Measurements from ENCODE around the gene IFNA5.

Gene IFNA5

DNA sequence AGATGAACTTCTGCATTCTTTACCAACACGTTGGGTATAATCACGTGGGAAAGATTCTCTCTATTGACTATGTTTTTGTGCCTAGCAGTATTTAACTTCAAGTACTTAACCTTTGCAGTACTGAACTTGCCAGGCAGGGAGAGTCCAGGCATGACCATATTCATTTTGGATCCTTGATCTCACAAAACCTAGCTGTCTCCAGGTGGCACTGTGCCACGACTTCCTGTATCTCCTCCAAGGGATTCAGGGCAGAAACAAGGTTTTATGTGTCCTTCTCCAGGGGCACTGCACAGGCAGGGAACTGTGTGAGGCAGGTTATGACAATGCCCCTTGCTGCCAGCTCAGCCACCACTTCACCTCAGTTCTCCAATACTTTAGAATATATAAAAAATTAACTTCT, 11.7 kb upstream of the IFNA5 start:
- Mint-ChIP-seq H3K9me3 (no peaks in the 10 kb centered on the region), H3K27ac (no peak overlapping the region), H3K36me3 (ENCODE audit: low read depth) (peaks cover 13% of the 10 kb centered on the region), H3K27me3 (no peaks in the 10 kb centered on the region), H3K4me1 (ENCODE audit: low read depth) (peaks cover 7% of the 10 kb centered on the region), H3K4me3 (no peak overlapping the region)
- no peak for DNase-seq

DNA sequence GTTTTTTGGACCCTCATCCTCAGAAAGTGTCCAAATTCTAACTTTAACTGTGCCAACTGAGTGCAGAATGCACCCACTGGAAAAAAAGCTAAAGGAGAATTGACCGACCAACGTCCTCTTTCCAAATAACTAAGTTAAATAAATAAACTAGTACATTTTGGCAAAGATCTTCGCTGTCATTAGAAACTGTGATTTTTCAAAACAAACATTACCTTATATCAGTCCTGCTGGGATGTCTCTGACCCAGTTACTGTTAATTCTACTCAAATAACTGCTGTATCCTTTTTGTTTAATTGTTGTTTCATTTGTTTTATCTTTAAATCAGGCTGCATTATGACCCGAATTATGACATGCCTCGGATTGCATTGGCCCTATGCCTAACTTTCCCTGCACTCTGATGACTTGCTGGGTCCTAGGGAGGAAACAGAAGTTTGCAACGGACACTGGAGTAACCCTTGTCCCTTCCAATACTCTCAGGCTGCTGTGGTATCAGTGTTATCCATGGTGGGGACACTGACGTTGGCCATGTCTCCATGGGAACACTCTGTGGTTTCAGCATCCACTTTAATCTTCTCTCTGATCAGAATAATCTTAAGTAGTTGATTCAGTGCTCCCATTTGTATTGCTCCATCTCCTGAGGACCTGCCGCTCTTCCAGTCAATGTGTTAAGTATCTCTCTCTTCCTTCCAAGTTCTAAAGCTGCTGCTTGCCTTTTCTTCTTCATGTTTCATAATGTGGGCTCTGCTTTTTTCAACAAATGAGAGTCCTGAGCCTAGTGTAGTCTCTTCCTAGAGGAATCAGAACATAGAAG, 11.1 kb upstream of the IFNA5 start:
- Mint-ChIP-seq H3K36me3 (ENCODE audit: low read depth) (peaks cover 7% of the 10 kb centered on the region), H3K27ac (no peak overlapping the region), H3K4me3 (no peak overlapping the region), H3K9me3 (no peaks in the 10 kb centered on the region), H3K27me3 (no peaks in the 10 kb centered on the region), H3K4me1 (ENCODE audit: low read depth) (peaks cover 7% of the 10 kb centered on the region)
- no peak for DNase-seq

DNA sequence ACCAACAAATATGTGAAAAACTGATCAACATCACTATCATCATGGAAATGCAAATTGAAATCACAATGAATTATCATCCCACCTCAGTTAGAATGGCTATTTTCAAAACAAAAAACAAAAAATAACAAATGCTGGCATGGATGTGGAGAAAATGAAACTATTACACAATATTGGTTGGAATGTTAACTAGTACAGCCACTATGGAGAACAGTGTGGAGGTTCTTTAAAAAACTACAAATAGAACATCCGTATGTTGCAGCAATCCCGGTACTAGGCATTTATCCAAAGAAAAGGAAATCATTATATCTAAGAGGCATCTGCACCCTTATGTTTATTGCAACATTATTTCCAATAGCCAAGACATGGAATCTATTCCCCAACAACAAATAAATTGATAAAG, 9.0 kb upstream of the IFNA5 start:
- H3K27ac Mint-ChIP-seq = no peak overlapping the region
- peaks cover 4% of the 10 kb centered on the region for H3K27me3 Mint-ChIP-seq
- peaks cover 3% of the 10 kb centered on the region for H3K4me1 Mint-ChIP-seq (ENCODE audit: low read depth)
- no peaks in the 10 kb centered on the region for H3K36me3 Mint-ChIP-seq (ENCODE audit: low read depth)
- no peak for DNase-seq
- no peaks in the 10 kb centered on the region for H3K9me3 Mint-ChIP-seq
- no peak overlapping the region for H3K4me3 Mint-ChIP-seq

DNA sequence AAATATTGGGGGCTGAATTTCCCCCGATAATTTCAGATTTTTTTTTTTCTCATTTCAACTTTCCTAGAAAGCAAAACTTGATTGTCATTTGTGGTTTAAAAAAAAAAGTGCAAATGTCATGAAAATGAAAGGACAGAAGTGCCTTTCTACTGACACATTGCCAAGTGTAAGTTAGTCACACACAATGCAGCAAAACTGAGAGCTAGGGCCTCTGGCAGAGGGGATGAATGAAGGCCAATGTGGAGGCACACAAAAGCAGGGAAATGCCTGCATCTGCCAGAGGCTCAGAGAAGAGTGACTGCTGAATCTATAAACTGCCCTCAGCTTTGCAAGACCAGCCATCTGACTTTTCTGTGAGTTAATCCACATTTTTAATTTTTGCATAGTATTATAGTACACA, 6.8 kb upstream of the IFNA5 start:
- Mint-ChIP-seq H3K4me1 (ENCODE audit: low read depth) (no peaks in the 10 kb centered on the region), H3K4me3 (no peak overlapping the region), H3K36me3 (ENCODE audit: low read depth) (no peaks in the 10 kb centered on the region), H3K27ac (no peak overlapping the region), H3K9me3 (no peaks in the 10 kb centered on the region), H3K27me3 (peaks cover 11% of the 10 kb centered on the region)
- DNase-seq = no peak

DNA sequence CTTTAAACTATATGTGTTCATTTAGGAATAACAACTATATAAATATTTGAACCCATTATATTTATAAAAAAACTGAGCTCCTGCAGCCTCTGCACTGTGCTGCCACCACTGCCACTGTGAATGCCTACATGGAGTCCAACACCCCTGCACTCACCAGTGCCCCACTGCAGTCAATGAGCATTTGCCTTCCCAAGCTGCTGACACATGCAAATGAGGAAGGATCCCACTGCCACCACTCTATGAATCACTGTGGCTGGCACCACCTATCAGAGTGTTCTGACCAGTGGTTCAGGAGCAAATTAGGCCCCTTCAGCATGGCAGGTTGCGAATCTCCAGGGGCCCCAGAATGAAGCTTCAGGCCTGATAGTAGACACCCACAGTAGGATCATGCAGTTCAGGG, 9.1 kb downstream of the IFNA5 start:
- no peak for DNase-seq
- Mint-ChIP-seq H3K9me3 (no peaks in the 10 kb centered on the region), H3K4me3 (no peak overlapping the region), H3K27me3 (peaks cover 42% of the 10 kb centered on the region), H3K36me3 (ENCODE audit: low read depth) (no peaks in the 10 kb centered on the region), H3K4me1 (ENCODE audit: low read depth) (peaks cover 11% of the 10 kb centered on the region), H3K27ac (no peak overlapping the region)

DNA sequence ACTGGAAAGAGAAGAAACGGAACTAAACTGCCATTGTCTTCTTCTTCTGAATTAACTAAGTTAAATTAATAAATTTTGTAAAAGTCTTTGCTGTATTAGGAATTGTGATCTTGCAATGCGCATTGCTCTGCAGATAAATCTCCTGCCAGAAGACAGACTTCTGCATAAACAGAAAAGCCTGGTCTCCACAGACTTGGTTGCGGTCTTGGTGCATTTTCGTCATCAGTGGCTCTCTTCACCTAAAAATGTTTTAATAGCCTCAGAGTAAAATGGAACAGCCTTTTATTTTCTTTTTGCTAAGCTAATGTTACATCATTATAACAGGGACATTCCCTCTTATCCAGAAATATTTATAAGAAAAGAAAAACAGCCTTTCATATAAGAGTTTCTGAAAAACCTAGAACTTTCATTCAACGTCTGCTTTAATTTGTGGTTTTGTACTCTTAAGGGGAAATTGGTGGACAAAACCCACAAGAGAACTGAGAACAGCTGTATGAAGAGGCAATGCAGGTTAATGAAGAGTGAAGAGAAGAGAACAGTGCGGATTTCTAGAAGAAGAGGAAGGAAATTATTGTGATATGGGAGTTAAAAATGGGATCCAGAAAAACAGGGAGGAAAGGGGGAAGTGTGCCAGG, 10.1 kb downstream of the IFNA5 start:
- Mint-ChIP-seq H3K4me3 (no peak overlapping the region), H3K27ac (no peak overlapping the region), H3K9me3 (no peaks in the 10 kb centered on the region), H3K27me3 (peaks cover 35% of the 10 kb centered on the region), H3K4me1 (ENCODE audit: low read depth) (peaks cover 11% of the 10 kb centered on the region), H3K36me3 (ENCODE audit: low read depth) (no peaks in the 10 kb centered on the region)
- DNase-seq = no peak

DNA sequence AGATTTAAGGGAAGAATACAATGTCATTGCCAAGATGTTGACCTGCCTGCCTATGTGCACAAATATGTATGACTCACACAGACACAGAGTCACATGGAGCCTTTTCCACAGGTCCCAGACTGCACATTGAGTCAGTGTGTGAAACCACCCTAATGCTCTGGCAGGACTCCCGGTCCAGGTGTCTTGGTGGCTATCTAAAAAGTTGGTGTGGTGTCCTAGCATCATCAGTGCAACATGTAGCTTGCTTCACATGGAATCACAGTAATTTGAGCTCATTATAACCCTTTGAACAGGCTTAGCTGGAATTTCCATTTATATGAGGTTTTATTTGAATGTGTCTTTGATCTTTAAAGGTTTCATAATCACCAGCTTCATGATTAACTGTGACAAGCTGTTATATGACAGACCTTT, 10.7 kb downstream of the IFNA5 start:
- Mint-ChIP-seq H3K27ac (no peak overlapping the region), H3K4me1 (ENCODE audit: low read depth) (peaks cover 11% of the 10 kb centered on the region), H3K9me3 (no peaks in the 10 kb centered on the region), H3K36me3 (ENCODE audit: low read depth) (no peaks in the 10 kb centered on the region), H3K27me3 (peaks cover 34% of the 10 kb centered on the region), H3K4me3 (no peak overlapping the region)
- no peak for DNase-seq

DNA sequence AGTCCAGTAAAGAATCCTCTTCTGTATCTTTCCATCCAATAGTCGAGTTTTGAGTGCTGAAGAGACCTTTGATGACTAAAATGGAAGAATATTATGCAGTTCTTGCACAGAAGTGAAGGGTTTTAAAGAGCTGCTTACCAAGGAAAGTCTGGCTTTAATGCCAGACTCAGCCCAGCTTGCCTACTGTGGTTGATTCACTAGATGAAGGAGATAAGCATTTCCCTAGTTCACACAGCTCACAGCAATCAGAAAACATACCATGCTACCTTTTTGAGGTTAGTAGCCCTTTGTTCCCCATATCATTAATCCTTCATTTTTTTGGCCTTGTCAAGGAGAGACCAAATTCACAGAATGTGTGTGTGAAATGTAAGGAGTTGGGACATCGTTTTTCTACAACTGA, 15.3 kb downstream of the IFNA5 start:
- no peak for DNase-seq
- Mint-ChIP-seq H3K27ac (no peak overlapping the region), H3K36me3 (ENCODE audit: low read depth) (no peaks in the 10 kb centered on the region), H3K9me3 (no peaks in the 10 kb centered on the region), H3K4me3 (no peak overlapping the region), H3K27me3 (peaks cover 47% of the 10 kb centered on the region), H3K4me1 (ENCODE audit: low read depth) (peaks cover 7% of the 10 kb centered on the region)

DNA sequence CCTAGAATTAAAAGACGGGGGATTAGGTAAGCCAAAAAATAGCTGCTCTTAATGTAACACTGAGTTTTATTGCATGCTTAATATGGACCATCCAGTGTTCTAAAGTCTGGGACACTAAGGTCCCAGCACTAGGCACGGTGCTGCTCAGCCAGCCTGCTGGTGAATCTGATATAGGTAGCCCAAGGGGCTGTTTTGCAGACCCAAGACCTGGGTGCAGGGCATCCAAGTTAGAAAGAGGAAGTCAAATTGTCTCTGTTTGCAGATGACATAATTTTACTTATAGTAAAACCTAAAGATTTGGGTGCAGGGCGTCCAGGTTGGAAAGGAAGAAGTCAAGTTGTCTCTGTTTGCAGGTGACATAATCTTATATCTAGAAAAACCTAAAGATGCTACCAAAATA, 17.8 kb downstream of the IFNA5 start:
- Mint-ChIP-seq H3K9me3 (no peaks in the 10 kb centered on the region), H3K4me3 (no peak overlapping the region), H3K27me3 (peaks cover 39% of the 10 kb centered on the region), H3K36me3 (ENCODE audit: low read depth) (no peaks in the 10 kb centered on the region), H3K4me1 (ENCODE audit: low read depth) (no peaks in the 10 kb centered on the region), H3K27ac (no peak overlapping the region)
- no peak for DNase-seq

DNA sequence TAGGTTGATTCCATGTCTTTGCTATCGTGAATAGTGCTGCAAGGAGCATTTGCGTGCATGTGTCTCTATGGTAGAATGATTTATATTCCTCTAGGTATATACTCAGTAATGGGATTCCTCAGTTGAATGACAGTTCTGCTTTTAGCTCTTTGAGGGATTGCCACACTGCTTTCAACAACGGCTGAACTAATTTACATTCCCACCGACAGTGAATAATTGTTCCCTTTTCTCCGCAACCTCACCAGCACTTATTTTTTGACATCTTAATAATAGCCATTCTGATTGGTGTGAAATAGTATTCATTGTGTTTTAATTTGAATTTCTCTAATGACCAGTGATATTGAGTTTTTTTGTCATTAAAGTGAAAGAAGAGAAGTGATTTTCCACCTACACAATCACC, 18.5 kb downstream of the IFNA5 start:
- Mint-ChIP-seq H3K27ac (no peak overlapping the region), H3K9me3 (no peaks in the 10 kb centered on the region), H3K36me3 (ENCODE audit: low read depth) (no peaks in the 10 kb centered on the region), H3K4me3 (no peak overlapping the region), H3K27me3 (peaks cover 39% of the 10 kb centered on the region), H3K4me1 (ENCODE audit: low read depth) (no peaks in the 10 kb centered on the region)
- DNase-seq = no peak

DNA sequence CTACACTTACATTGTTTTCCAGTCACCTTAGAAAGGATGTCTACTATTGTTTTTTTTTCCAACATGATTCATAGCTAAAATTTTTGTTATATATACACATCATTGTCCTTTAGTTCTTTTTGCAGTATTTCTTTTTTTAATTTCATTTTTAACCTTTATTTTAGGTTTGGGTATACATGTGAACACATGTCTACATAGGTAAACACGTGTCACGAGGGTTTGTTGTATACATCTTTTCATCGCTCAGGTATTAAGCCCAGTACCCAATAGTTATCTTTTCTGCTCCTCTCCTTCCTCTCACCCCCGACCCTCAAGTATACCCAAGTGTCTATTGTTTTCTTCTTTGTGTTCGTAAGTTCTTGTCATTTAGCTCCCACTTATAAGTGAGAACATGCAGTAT, 19.0 kb downstream of the IFNA5 start:
- Mint-ChIP-seq H3K4me3 (no peak overlapping the region), H3K36me3 (ENCODE audit: low read depth) (no peaks in the 10 kb centered on the region), H3K27me3 (peaks cover 41% of the 10 kb centered on the region), H3K27ac (no peak overlapping the region), H3K4me1 (ENCODE audit: low read depth) (no peaks in the 10 kb centered on the region), H3K9me3 (no peaks in the 10 kb centered on the region)
- no peak for DNase-seq

DNA sequence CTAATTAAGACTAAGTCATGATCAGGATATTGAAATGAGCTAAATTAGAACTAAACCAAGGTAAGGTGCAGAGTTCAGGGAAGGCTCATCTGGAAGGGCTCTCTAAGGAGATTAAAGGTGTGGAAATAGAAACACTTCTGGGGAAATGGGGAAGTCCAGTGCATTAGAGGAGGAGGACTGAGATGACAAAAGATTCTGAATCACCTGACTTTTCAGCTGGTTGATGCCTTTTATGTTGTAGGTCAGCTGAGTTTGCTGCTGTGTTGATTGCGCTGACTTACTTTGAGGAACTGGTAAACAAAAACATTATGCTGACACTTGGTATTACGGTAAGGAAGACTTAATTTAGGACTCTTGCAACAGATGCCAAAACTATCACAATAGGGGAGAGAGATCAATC, 23.8 kb downstream of the IFNA5 start:
- no peak for DNase-seq
- Mint-ChIP-seq H3K27me3 (peaks cover 29% of the 10 kb centered on the region), H3K4me3 (no peak overlapping the region), H3K36me3 (ENCODE audit: low read depth) (no peaks in the 10 kb centered on the region), H3K27ac (no peak overlapping the region), H3K4me1 (ENCODE audit: low read depth) (no peaks in the 10 kb centered on the region), H3K9me3 (no peaks in the 10 kb centered on the region)

DNA sequence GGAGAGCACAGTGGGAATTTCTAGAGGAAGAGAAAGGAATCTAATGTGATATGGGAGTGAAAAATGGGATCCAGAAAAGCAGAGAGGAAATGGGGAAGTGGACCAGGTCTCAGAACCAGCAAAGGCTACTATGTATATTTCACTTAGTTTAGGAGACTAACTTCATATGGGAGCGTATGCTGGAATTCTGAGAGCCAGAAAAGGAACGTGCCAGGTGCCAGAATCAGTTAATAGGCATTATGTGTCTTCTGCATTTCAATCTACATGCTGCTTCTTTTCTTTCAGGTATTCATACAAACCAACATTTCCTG, 36.8 kb downstream of the IFNA5 start:
- Mint-ChIP-seq H3K27me3 (peaks cover 28% of the 10 kb centered on the region), H3K4me1 (ENCODE audit: low read depth) (peaks cover 2% of the 10 kb centered on the region), H3K36me3 (ENCODE audit: low read depth) (no peaks in the 10 kb centered on the region), H3K4me3 (no peak overlapping the region), H3K27ac (no peak overlapping the region), H3K9me3 (peaks cover 4% of the 10 kb centered on the region)
- no peak for DNase-seq

DNA sequence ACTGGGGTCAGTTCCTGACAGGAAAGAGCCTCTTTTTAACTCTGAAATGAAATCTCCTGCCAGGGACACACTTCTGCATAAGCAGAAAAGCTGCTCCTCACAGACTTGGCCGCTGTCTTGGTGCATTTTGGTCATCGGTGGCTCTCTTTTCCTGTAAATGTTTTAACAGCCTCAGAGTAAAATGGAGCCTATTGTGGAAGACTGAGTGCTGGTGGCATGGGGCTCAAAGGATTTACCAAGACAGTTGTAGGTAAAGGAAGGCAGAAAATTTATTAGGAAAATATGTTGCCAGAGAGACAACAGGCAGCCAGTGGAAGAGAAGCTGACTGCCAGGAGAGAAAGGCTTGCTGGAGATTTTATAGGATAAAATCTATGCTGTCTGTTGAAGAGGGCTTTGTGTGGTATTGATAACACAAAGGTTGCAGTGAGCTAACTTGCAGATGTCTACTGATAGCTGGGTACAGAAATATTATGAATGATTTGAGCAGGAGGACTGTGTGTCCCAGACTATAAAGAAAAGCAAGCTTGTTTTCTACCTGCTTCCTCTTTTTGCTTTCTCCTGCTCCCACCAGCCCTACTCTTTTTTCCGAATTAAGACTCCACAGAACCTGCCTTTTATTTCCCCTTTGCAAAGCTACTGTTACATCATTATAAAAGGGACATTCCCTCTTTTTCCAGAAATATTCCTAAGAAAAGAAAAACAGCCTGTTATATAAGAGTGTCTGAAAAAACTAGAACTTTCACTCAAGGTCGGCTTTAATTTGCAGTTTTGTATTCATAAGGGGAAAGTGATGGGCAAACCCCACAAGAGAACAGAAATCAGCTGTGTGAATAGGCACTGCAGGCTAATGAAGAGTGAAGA, 37.4 kb downstream of the IFNA5 start:
- Mint-ChIP-seq H3K4me3 (no peak overlapping the region), H3K36me3 (ENCODE audit: low read depth) (no peaks in the 10 kb centered on the region), H3K4me1 (ENCODE audit: low read depth) (peaks cover 2% of the 10 kb centered on the region), H3K27me3 (peaks cover 26% of the 10 kb centered on the region), H3K27ac (no peak overlapping the region), H3K9me3 (peaks cover 4% of the 10 kb centered on the region)
- no peak for DNase-seq

Data from activated T-cell treated with anti-CD3 and anti-CD28 coated beads, Interleukin-2, amount 50 U/mL, for 24 hours (primary cell).